ENCODE measurements around the gene DLGAP4. TPM values are rescaled to one million over a fixed set of nuclear protein-coding genes. Genes with fewer than 3 reads are reported as not detected.

Gene DLGAP4
- total RNA-seq, 4 donors from 2014 or later: 38.6 to 193 (median 80.5) TPM

DNA sequence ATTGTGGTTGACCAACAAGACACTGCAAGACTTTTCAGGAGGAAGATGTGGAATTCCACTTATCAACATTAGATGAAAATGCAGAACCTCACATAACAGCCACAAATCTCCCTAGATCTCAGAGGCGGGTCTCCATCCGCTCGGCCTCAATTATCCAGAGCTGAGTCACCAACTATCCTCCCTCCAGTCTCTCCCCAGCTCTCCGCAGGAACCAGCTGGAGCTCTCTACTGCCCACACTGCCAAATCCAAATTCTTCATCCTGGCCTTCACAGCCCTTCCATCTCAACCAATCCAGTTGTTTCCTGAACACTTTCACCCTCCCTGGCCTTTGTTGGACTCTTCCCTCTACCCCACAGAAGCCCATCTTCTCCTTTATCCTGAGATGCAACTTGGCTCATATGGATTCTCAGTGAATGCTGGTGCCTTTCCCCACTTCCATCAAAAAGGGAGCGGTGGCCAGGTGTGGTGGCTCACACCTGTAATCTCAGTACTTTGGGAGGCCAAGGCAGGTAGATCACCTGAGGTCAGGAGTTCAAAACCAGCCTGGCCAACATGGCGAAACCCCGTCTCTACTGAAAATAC, 263.8 kb downstream of the DLGAP4 start:
- H3K27me3 ChIP-seq: no peaks in the 10 kb centered on the region
- no peak for TF ChIP-seq CTCF (IDR thresholded peaks at IDR 0.05)
- TF ChIP-seq POLR2A (IDR thresholded peaks at IDR 0.05): no peak
- DNase-seq: no peak
- H3K27ac ChIP-seq: peak overlapping the region in 1 of 2 donors; percentile 13
- no peaks in the 10 kb centered on the region for H3K9me3 ChIP-seq
- H3K36me3 ChIP-seq: no peaks in the 10 kb centered on the region
- intact Hi-C loops (cut with DNase I; ENCODE audit: low total_unique reads): no loop called here
- no peak overlapping the region for H3K4me3 ChIP-seq
- H3K4me1 ChIP-seq: peaks cover 0 to 2% of the 10 kb centered on the region in 2 donors

GRCh38 chr20:36571564-36572504, 265.7 kb downstream of the DLGAP4 start:
- Histone ChIP-seq H3K27ac (peak overlapping the region; percentile 90 to 99), H3K4me1 (peaks cover 0 to 8% of the 10 kb centered on the region in 2 donors), H3K36me3 (no peaks in the 10 kb centered on the region), H3K4me3 (no peak overlapping the region), H3K9me3 (no peaks in the 10 kb centered on the region), H3K27me3 (no peaks in the 10 kb centered on the region)
- DNase-seq: no peak
- TF ChIP-seq CTCF (IDR thresholded peaks at IDR 0.05) (no peak), POLR2A (IDR thresholded peaks at IDR 0.05) (no peak)
- intact Hi-C loops (cut with DNase I; ENCODE audit: low total_unique reads): no loop called here

GRCh38 chr20:36572701-36573102, 266.6 kb downstream of the DLGAP4 start:
- Histone ChIP-seq H3K4me3 (peak overlapping the region; percentile 75 to 90), H3K4me1 (peaks cover 0 to 8% of the 10 kb centered on the region in 2 donors), H3K36me3 (no peaks in the 10 kb centered on the region), H3K27me3 (no peaks in the 10 kb centered on the region), H3K9me3 (no peaks in the 10 kb centered on the region), H3K27ac (peak overlapping the region; percentile 90 to 99)
- TF ChIP-seq POLR2A (IDR thresholded peaks at IDR 0.05): no peak
- no peak for TF ChIP-seq CTCF (IDR thresholded peaks at IDR 0.05)
- DNase-seq: no peak
- intact Hi-C loops (cut with DNase I; ENCODE audit: low total_unique reads): no loop called here

GRCh38 chr20:36573103-36573797, 267.1 kb downstream of the DLGAP4 start, which contains the start of gene TGIF2:
TGIF2 (plus strand) TSS chr20:36573597; CDS start chr20:36578775, 5,178 bp downstream.
- Histone ChIP-seq H3K36me3 (no peaks in the 10 kb centered on the region), H3K27me3 (no peaks in the 10 kb centered on the region), H3K9me3 (no peaks in the 10 kb centered on the region), H3K4me1 (peaks cover 0 to 8% of the 10 kb centered on the region in 2 donors), H3K4me3 (peak within 1 kb of the TSS; percentile 75 to 90), H3K27ac (peak within 1 kb of the TSS; percentile 90 to 99)
- intact Hi-C loops (cut with DNase I; ENCODE audit: low total_unique reads): no loop called here
- DNase-seq: peak; percentile 88
- TF ChIP-seq CTCF (IDR thresholded peaks at IDR 0.05) (peak in 1 of 4 experiments; percentile 5), POLR2A (IDR thresholded peaks at IDR 0.05) (peak; percentile 64 to 71)
